Measurements from ENCODE around the gene ZNF341.
A peak's percentile ranks its signal among the peaks of the same experiment; 100 is the strongest.

DNA sequence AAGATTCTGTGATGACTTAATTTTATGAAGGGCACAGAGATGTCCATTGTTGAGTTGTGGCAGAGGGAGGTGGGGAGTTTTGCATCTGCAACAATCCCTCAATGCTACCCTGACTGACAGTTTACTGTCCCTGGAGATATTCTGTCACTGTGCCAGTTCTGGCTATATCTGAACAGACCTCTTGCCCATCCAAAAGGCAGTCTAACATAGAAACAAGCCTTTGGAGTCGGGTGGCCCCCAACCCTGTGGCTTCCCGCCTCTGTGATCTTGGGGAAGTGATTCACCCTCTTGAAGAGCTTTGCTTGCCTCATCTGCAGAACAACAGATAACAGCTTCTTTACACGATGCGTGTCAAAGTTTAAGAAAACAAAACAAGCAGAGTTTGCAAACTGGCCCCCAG, 41.8 kb upstream of the ZNF341 start:
- TF ChIP-seq POLR2A (IDR thresholded peaks at IDR 0.05; ENCODE audit: low read length) (no peak), GATA1 (IDR thresholded peaks at IDR 0.05; ENCODE audit: low read depth, low read length) (peak; percentile 34)
